ENCODE results near the gene NISCH. TPM values are rescaled to one million over a fixed set of nuclear protein-coding genes. Genes with fewer than 3 reads are reported as not detected.

NISCH gene
- polyA plus RNA-seq, 2 of the 4 experiments (the other 2 are of a cell fraction): 17.3 to 18.2 TPM

GRCh38 chr3:52512727-52513126 lies 57.3 kb downstream of the NISCH start:
- no peaks in the 10 kb centered on the region for H3K9me3 ChIP-seq
- TF ChIP-seq RFX5 (IDR thresholded peaks at IDR 0.05): no peak
- no peak for TF ChIP-seq GATA3 (IDR thresholded peaks at IDR 0.05; ENCODE audit: borderline replicate concordance)
- TF ChIP-seq PHF8 (IDR thresholded peaks at IDR 0.05; ENCODE audit: borderline replicate concordance, low read depth): no peak
- TF ChIP-seq CBX2 (IDR thresholded peaks at IDR 0.05; ENCODE audit: borderline replicate concordance, low read depth): no peak
- TF ChIP-seq EHMT2 (IDR thresholded peaks at IDR 0.05; ENCODE audit: low read depth): no peak
- no peak for TF ChIP-seq ZFP36 (IDR thresholded peaks at IDR 0.05; ENCODE audit: borderline replicate concordance, partially characterized antibody)
- TF ChIP-seq MYC (IDR thresholded peaks at IDR 0.05; ENCODE audit: borderline replicate concordance, low read length): no peak
- no peak for TF ChIP-seq BCL3 (IDR thresholded peaks at IDR 0.05)
- TF ChIP-seq ESRRA (IDR thresholded peaks at IDR 0.05; ENCODE audit: borderline replicate concordance, low read length): no peak
- TF ChIP-seq FOSB (CRISPR knock-in tag; IDR thresholded peaks at IDR 0.05): no peak
- TF ChIP-seq CBX8 (IDR thresholded peaks at IDR 0.05): no peak
- no peak for TF ChIP-seq BHLHE40 (IDR thresholded peaks at IDR 0.05; ENCODE audit: low read depth, low read length)
- no peak for TF ChIP-seq PBX3 (IDR thresholded peaks at IDR 0.05)
- TF ChIP-seq HES2 (IDR thresholded peaks at IDR 0.05): no peak
- no peak for TF ChIP-seq NR3C1 (IDR thresholded peaks at IDR 0.05)
- no peak for TF ChIP-seq MAZ (IDR thresholded peaks at IDR 0.05; ENCODE audit: borderline replicate concordance, low read depth, low read length)
- TF ChIP-seq EHF (CRISPR knock-in tag; IDR thresholded peaks at IDR 0.05): no peak
- TF ChIP-seq ZSCAN20 (CRISPR knock-in tag; IDR thresholded peaks at IDR 0.05): no peak
- no peak for TF ChIP-seq CTCF (IDR thresholded peaks at IDR 0.05)
- no peak for DNase-seq (ENCODE audit: low read depth in 1 of 2, low spot score in 1 of 2)
- ATAC-seq: no peak
- H3K4me2 ChIP-seq: no peak overlapping the region
- peaks cover 2% of the 10 kb centered on the region; the same call in 2 of the 3 replicates for H3K4me1 ChIP-seq
- WGBS (ENCODE audit: missing lambda C conversion rate): 82% methylated on average over 9 of the region's 17 CpGs
- POLR2A ChIA-PET: no interaction called here
- CTCF ChIA-PET: interaction anchor here (2.5 kb wide), 1 partner anchor 41 kb away, joined by 8 read pairs; no protein-coding TSS in a partner anchor
- no peak overlapping the region for H3K4me3 ChIP-seq
- no peak for FAIRE-seq
- no peak overlapping the region for H3K27ac ChIP-seq

GRCh38 chr3:52513281-52513680 lies 57.9 kb downstream of the NISCH start:
- CTCF ChIA-PET: interaction anchor here (2.5 kb wide), 1 partner anchor 42 kb away, joined by 8 read pairs; no protein-coding TSS in a partner anchor

More at GRCh38 chr3:52513281-52513680, 57.9 kb downstream of the NISCH start:
- Histone ChIP-seq H3K4me2 (no peak overlapping the region), H3K4me3 (no peak overlapping the region), H3K4me1 (no peaks in the 10 kb centered on the region), H3K9me3 (no peaks in the 10 kb centered on the region), H3K27ac (no peak overlapping the region)
- TF ChIP-seq TFCP2L1 (CRISPR knock-in tag; IDR thresholded peaks at IDR 0.05) (no peak), HEYL (CRISPR knock-in tag; IDR thresholded peaks at IDR 0.05) (no peak), RCOR1 (IDR thresholded peaks at IDR 0.05; ENCODE audit: low read depth, low read length) (no peak), ELK1 (IDR thresholded peaks at IDR 0.05; ENCODE audit: low read depth, low read length) (no peak), BHLHE40 (IDR thresholded peaks at IDR 0.05; ENCODE audit: low read depth, low read length) (no peak), NR3C1 (IDR thresholded peaks at IDR 0.05) (no peak), HOXA7 (CRISPR knock-in tag; IDR thresholded peaks at IDR 0.05) (no peak), BCL3 (IDR thresholded peaks at IDR 0.05) (no peak), ZSCAN20 (CRISPR knock-in tag; IDR thresholded peaks at IDR 0.05) (no peak), ZC3H11A (IDR thresholded peaks at IDR 0.05) (no peak), HMGXB4 (CRISPR knock-in tag; IDR thresholded peaks at IDR 0.05; ENCODE audit: borderline replicate concordance) (no peak), PBX3 (IDR thresholded peaks at IDR 0.05) (no peak), RARB (CRISPR knock-in tag; IDR thresholded peaks at IDR 0.05) (no peak)
- DNase-seq (ENCODE audit: low read depth in 1 of 2, low spot score in 1 of 2) (no peak), FAIRE-seq (no peak), ATAC-seq (no peak)
- WGBS (ENCODE audit: missing lambda C conversion rate): no CpG with 5 or more reads among the region's 7 CpGs
- POLR2A ChIA-PET: no interaction called here
